ENCODE results near the gene VTCN1. TPM values are rescaled to one million over a fixed set of nuclear protein-coding genes. Genes with fewer than 3 reads are reported as not detected.
"Not testable (repeated sequence)": the region's sequence is repeated elsewhere in the genome, so short reads cannot be mapped to it uniquely, and the experiment has no call there.

The VTCN1 gene
- not detected for total RNA-seq
- total RNA-seq, result 0 reads per million in 2 donors

GRCh38 chr1:117210831-117211261 lies at the start of gene VTCN1:
Gene VTCN1, minus strand, starts transcription at chr1:117210927. Its CDS starts 72 bp downstream, at chr1:117210855.
- ATAC-seq, result no peak
- Mint-ChIP-seq H3K27ac (no peak within 1 kb of the TSS), H3K4me1 (peaks cover 3% of the 10 kb centered on the region), H3K4me3 (no peak within 1 kb of the TSS), H3K27me3 (peaks cover 42% of the 10 kb centered on the region), H3K36me3 (ENCODE audit: low read depth) (no peaks in the 10 kb centered on the region)
- H3K9me3 ChIP-seq (ENCODE audit: control insufficient read depth, low read length, poor library complexity, severe bottlenecking), result no peaks in the 10 kb centered on the region
- DNase-seq, result no peak

GRCh38 chr1:117258791-117259190 lies 48.1 kb upstream of the VTCN1 start:
- Mint-ChIP-seq H3K4me1 (peaks cover 2% of the 10 kb centered on the region), H3K27me3 (peaks cover 18% of the 10 kb centered on the region), H3K4me3 (no peak overlapping the region), H3K36me3 (ENCODE audit: low read depth) (peaks cover 2% of the 10 kb centered on the region), H3K27ac (no peak overlapping the region)
- DNase-seq, result no peak
- no peaks in the 10 kb centered on the region for H3K9me3 ChIP-seq (ENCODE audit: control insufficient read depth, low read length, poor library complexity, severe bottlenecking)
- ATAC-seq, result no peak

- H3K9me3 ChIP-seq (ENCODE audit: control insufficient read depth, low read length, poor library complexity, severe bottlenecking); DNase-seq; ATAC-seq; H3K4me1 Mint-ChIP-seq; H3K4me3 Mint-ChIP-seq; H3K36me3 Mint-ChIP-seq (ENCODE audit: low read depth); H3K27ac Mint-ChIP-seq: not testable (repeated sequence)
- peaks cover 12% of the 10 kb centered on the region for H3K27me3 Mint-ChIP-seq
Measured at GRCh38 chr1:117258075-117258474, 47.3 kb upstream of the VTCN1 start.

GRCh38 chr1:117257291-117257690 lies 46.6 kb upstream of the VTCN1 start:
- no peak for ATAC-seq
- H3K36me3 Mint-ChIP-seq (ENCODE audit: low read depth), result peaks cover 2% of the 10 kb centered on the region
- no peak overlapping the region for H3K27ac Mint-ChIP-seq
- H3K9me3 ChIP-seq (ENCODE audit: control insufficient read depth, low read length, poor library complexity, severe bottlenecking), result no peaks in the 10 kb centered on the region
- H3K4me3 Mint-ChIP-seq, result no peak overlapping the region
- DNase-seq, result no peak
- H3K4me1 Mint-ChIP-seq, result no peaks in the 10 kb centered on the region
- H3K27me3 Mint-ChIP-seq, result peaks cover 5% of the 10 kb centered on the region

- H3K27ac Mint-ChIP-seq, result no peak overlapping the region
- no peak for ATAC-seq
- no peaks in the 10 kb centered on the region for H3K9me3 ChIP-seq (ENCODE audit: control insufficient read depth, low read length, poor library complexity, severe bottlenecking)
- DNase-seq, result no peak
- peaks cover 13% of the 10 kb centered on the region for H3K27me3 Mint-ChIP-seq
- no peak overlapping the region for H3K4me3 Mint-ChIP-seq
- H3K4me1 Mint-ChIP-seq, result no peaks in the 10 kb centered on the region
- H3K36me3 Mint-ChIP-seq (ENCODE audit: low read depth), result peaks cover 4% of the 10 kb centered on the region
Measured at GRCh38 chr1:117250061-117250606, 39.4 kb upstream of the VTCN1 start.

GRCh38 chr1:117244971-117245370 lies 34.2 kb upstream of the VTCN1 start:
- no peak for ATAC-seq
- Mint-ChIP-seq H3K27me3 (peaks cover 52% of the 10 kb centered on the region), H3K4me3 (no peak overlapping the region)

GRCh38 chr1:117244306-117244705 lies 33.6 kb upstream of the VTCN1 start:
- H3K4me1 Mint-ChIP-seq, result no peaks in the 10 kb centered on the region
- H3K9me3 ChIP-seq (ENCODE audit: control insufficient read depth, low read length, poor library complexity, severe bottlenecking), result no peaks in the 10 kb centered on the region
- H3K27ac Mint-ChIP-seq, result no peak overlapping the region
- H3K36me3 Mint-ChIP-seq (ENCODE audit: low read depth), result peaks cover 4% of the 10 kb centered on the region
- peaks cover 52% of the 10 kb centered on the region for H3K27me3 Mint-ChIP-seq
- ATAC-seq, result no peak
- H3K4me3 Mint-ChIP-seq, result no peak overlapping the region
- DNase-seq, result no peak

More at GRCh38 chr1:117244971-117245370, 34.2 kb upstream of the VTCN1 start:
- no peak for DNase-seq
- Mint-ChIP-seq H3K36me3 (ENCODE audit: low read depth) (peaks cover 4% of the 10 kb centered on the region), H3K27ac (no peak overlapping the region), H3K4me1 (no peaks in the 10 kb centered on the region)
- no peaks in the 10 kb centered on the region for H3K9me3 ChIP-seq (ENCODE audit: control insufficient read depth, low read length, poor library complexity, severe bottlenecking)

- DNase-seq (no peak), ATAC-seq (no peak)
- Mint-ChIP-seq H3K27me3 (peaks cover 51% of the 10 kb centered on the region), H3K4me3 (no peak overlapping the region), H3K4me1 (no peaks in the 10 kb centered on the region), H3K36me3 (ENCODE audit: low read depth) (peaks cover 4% of the 10 kb centered on the region), H3K27ac (no peak overlapping the region)
- no peaks in the 10 kb centered on the region for H3K9me3 ChIP-seq (ENCODE audit: control insufficient read depth, low read length, poor library complexity, severe bottlenecking)
Measured at GRCh38 chr1:117241512-117241911, 30.8 kb upstream of the VTCN1 start.

GRCh38 chr1:117240547-117240946 lies 29.8 kb upstream of the VTCN1 start:
- no peaks in the 10 kb centered on the region for H3K9me3 ChIP-seq (ENCODE audit: control insufficient read depth, low read length, poor library complexity, severe bottlenecking)
- Mint-ChIP-seq H3K36me3 (ENCODE audit: low read depth) (no peaks in the 10 kb centered on the region), H3K27me3 (peaks cover 44% of the 10 kb centered on the region), H3K27ac (no peak overlapping the region), H3K4me3 (no peak overlapping the region), H3K4me1 (no peaks in the 10 kb centered on the region)
- ATAC-seq (no peak), DNase-seq (no peak)

- Mint-ChIP-seq H3K4me3 (no peak overlapping the region), H3K27ac (no peak overlapping the region), H3K36me3 (ENCODE audit: low read depth) (no peaks in the 10 kb centered on the region), H3K27me3 (peaks cover 39% of the 10 kb centered on the region), H3K4me1 (no peaks in the 10 kb centered on the region)
- H3K9me3 ChIP-seq (ENCODE audit: control insufficient read depth, low read length, poor library complexity, severe bottlenecking), result no peaks in the 10 kb centered on the region
- no peak for DNase-seq
- no peak for ATAC-seq
Measured at GRCh38 chr1:117239467-117239866, 28.7 kb upstream of the VTCN1 start.

GRCh38 chr1:117237726-117238381 lies 27.1 kb upstream of the VTCN1 start:
- H3K27ac Mint-ChIP-seq, result no peak overlapping the region
- H3K9me3 ChIP-seq (ENCODE audit: control insufficient read depth, low read length, poor library complexity, severe bottlenecking), result no peaks in the 10 kb centered on the region
- DNase-seq (no peak), ATAC-seq (no peak)
- no peak overlapping the region for H3K4me3 Mint-ChIP-seq
- no peaks in the 10 kb centered on the region for H3K36me3 Mint-ChIP-seq (ENCODE audit: low read depth)
- H3K4me1 Mint-ChIP-seq, result no peaks in the 10 kb centered on the region
- peaks cover 28% of the 10 kb centered on the region for H3K27me3 Mint-ChIP-seq

GRCh38 chr1:117235863-117236465 lies 25.2 kb upstream of the VTCN1 start:
- Mint-ChIP-seq H3K27ac (no peak overlapping the region), H3K36me3 (ENCODE audit: low read depth) (no peaks in the 10 kb centered on the region), H3K4me1 (no peaks in the 10 kb centered on the region), H3K27me3 (peaks cover 13% of the 10 kb centered on the region), H3K4me3 (no peak overlapping the region)
- no peak for DNase-seq
- ATAC-seq, result no peak
- H3K9me3 ChIP-seq (ENCODE audit: control insufficient read depth, low read length, poor library complexity, severe bottlenecking), result no peaks in the 10 kb centered on the region

GRCh38 chr1:117232531-117232930 lies 21.8 kb upstream of the VTCN1 start:
- Mint-ChIP-seq H3K4me1 (no peaks in the 10 kb centered on the region), H3K4me3 (no peak overlapping the region), H3K36me3 (ENCODE audit: low read depth) (no peaks in the 10 kb centered on the region), H3K27ac (no peak overlapping the region), H3K27me3 (peaks cover 8% of the 10 kb centered on the region)
- no peak for ATAC-seq
- H3K9me3 ChIP-seq (ENCODE audit: control insufficient read depth, low read length, poor library complexity, severe bottlenecking), result no peaks in the 10 kb centered on the region
- no peak for DNase-seq

Data from T-helper 17 cell (primary cell).